Measurements from ENCODE around the gene SIRT3.

GRCh38 chr11:270451-271318 is 34.5 kb upstream of the SIRT3 start:
- TF ChIP-seq CTCF (optimal IDR thresholded peaks at IDR 0.05 in 1 of 3, IDR thresholded peaks at IDR 0.05 in 1 of 3, conservative IDR thresholded peaks at IDR 0.05 in 1 of 3; ENCODE audit: extremely low read depth in 1 of 3, insufficient read depth in 2 of 3, low read length in 3 of 3) (no peak), EZH2 (IDR thresholded peaks at IDR 0.05; ENCODE audit: low read length) (no peak)

All from keratinocyte (primary cell).